Activated T-helper 1 cell treated with anti-CD3 and anti-CD28 coated beads, Interleukin-12 subunit alpha, Interleukin-12 subunit beta, Interleukin-2, Interleukin-4 antibody, amounts not matched to agents 30 ng/mL and 10 ng/mL and 1 ng/mL, durations not matched to agents 14 hours and 24 hours and 36 hours (primary cell): ENCODE data around the gene TOMM6. TPM values are rescaled to one million over a fixed set of nuclear protein-coding genes. Genes with fewer than 3 reads are reported as not detected.

Source experiments
- DNase-seq: peaks from one replicate; pipeline ENCODE4 v3.0.0; 2021; ENCODE audit warnings: low spot score
- H3K27ac Mint-ChIP-seq: one replicate; pipeline ENCODE4 v1.8.0; 2021; ENCODE audit warnings: mild to moderate bottlenecking, mixed read lengths
- H3K27me3 Mint-ChIP-seq: one replicate; pipeline ENCODE4 v1.8.0; 2022; ENCODE audit warnings: mild to moderate bottlenecking, moderate library complexity, mixed read lengths; ENCODE audit not compliant: insufficient read depth
- H3K36me3 Mint-ChIP-seq: one replicate; pipeline ENCODE4 v1.8.0; 2021; ENCODE audit warnings: low read depth, mixed read lengths
- H3K4me1 Mint-ChIP-seq: one replicate; pipeline ENCODE4 v1.8.0; 2021; ENCODE audit warnings: low read depth, mixed read lengths
- H3K4me3 Mint-ChIP-seq: one replicate; pipeline ENCODE4 v1.8.0; 2021; ENCODE audit warnings: mild to moderate bottlenecking, moderate library complexity, mixed read lengths
- H3K9me3 Mint-ChIP-seq: one replicate; pipeline ENCODE4 v1.8.0; 2021; ENCODE audit warnings: mixed read lengths
- intact Hi-C: fragments of 100-400 bp; cut with micrococcal nuclease; formaldehyde crosslinking; loops from one replicate; pipeline ENCODE4 v1.15.1; 2024
- total RNA-seq: library from RNA; stranded (reverse); gene quantifications from 2 replicates; pipeline ENCODE4 v1.2.3, GENCODE V29; 2022

The TOMM6 gene
- total RNA-seq, 1 donor from 2014 or later: 338 TPM

DNA sequence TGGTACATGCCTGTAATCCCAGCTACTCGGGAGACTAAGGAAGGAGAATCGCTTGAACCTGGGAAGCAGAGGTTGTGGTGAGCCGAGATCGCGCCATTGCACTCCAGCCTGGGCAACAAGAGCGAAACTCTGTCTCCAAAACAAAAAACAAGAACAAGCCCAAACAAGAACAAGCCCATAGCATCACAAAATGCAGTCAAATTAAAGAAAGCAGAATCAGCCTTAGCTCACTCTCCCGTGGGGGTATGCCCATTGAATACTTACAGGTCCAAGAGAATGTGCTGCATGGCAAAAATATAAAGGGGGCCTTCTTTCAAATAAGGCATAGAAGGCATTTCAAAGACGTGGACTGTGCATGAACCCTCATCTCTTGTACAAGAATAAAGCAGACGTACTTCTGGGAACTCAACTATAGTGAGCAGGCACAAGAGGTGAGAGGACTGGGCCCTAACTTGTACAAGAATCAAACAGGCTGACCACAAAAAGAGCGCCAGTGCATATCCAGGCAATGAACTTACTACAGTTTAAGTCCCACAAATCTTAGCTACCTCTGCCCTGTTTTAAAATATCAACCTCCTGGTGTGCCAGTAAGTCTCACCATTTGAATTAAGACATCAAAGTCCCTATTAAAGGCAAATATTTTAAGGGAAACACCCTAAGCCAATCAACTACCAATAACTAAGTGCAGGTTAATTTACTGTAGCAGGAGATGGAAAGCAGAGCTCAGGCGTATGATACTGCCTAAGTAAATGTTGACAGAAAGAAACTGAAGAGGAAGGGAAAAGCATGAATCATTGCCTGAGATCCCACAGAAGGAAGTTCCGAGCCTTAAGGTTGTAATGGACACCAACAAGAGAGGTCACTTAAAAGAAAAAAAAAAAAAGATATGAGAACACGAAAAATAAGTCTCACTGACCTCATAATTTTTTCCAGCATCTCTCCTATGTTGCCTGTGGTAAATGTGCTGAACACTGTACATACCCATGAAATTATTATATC is 37.4 kb downstream of the TOMM6 start:
- Mint-ChIP-seq H3K9me3 (no peaks in the 10 kb centered on the region), H3K36me3 (no peaks in the 10 kb centered on the region), H3K4me3 (no peak overlapping the region), H3K27me3 (no peaks in the 10 kb centered on the region), H3K27ac (no peak overlapping the region), H3K4me1 (no peaks in the 10 kb centered on the region)
- no peak for DNase-seq
- intact Hi-C loops: no loop called here

DNA sequence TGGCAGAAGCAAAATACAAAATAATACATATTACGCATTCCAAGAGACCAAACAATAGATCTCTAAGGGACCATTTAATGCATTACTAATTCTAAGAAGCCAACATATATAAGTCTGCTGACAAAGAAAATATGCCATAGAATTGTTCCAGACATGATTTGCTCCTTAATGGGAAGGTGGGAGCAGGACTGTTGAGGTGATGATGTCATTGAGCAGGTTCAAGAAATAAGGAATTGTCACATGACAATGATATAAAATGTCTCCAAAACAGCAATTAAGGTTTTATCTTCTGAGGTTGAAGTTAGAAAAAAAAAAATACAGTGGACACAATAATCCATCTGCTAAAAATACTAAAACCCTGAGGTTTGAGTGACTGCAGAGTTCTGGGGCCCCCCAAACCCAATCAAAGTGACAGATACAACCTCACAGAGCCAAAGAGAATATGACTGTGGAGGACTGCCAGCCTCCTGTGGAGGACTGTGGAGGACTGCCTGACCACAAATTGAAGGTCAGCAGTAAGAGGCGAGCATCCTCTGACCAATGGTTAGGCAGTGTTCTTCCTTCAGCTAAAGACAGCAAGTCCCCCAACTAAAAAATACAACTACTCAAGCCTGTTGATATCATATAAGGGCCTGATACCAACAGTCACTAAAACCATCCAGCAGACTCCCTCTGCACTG is 39.0 kb downstream of the TOMM6 start:
- Mint-ChIP-seq H3K4me1 (no peaks in the 10 kb centered on the region), H3K36me3 (no peaks in the 10 kb centered on the region), H3K27me3 (no peaks in the 10 kb centered on the region), H3K27ac (no peak overlapping the region), H3K4me3 (no peak overlapping the region), H3K9me3 (no peaks in the 10 kb centered on the region)
- no peak for DNase-seq
- intact Hi-C loops: no loop called here

DNA sequence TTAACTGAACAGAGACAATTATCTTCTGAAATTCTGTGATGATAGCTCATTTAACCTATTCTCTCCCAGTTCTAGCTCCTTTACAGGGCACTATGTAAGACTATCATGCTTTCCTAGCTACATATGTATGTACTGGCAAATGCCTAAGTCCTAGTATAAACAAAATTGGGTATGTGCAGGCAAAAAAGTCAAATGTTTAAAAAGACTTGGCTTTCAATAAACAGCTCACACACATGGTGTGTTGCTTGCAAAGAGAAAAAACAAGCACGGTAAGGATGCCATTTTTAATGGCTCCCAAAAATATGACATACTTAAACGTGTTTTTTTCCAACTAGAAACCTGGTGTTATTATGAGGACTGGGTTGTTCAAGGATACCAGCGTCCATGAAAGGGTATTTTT is 44.8 kb downstream of the TOMM6 start:
- H3K9me3 Mint-ChIP-seq: no peaks in the 10 kb centered on the region

DNA sequence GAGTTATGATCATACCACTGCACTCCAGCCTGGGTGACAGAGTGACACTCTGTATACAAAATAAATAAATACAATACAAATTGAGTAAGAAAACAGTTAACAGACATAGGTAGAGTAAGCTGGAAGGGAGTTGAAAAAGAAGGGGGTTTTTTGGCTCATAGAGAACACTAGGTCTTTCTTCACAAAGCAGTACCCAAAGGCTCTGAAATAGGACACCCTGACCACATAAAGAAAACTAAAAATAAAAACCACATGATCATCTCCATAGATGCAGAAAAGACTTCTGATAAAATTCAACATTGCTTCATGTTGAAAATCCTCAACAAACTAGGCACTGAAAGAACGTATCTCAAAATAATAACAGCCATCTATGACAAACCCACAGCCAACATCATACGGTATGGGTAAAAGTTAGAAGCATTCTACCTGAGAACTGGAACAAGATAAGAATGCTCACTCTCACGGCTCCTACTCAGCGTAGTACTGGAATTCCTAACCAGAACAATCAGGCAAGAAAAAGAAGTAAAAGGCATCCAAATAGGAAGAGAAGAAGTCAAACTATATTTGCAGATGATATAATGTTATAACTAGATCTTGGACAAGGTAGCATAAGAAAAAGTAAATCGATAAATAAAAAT is 48.6 kb downstream of the TOMM6 start:
- intact Hi-C loops: no loop called here
- no peaks in the 10 kb centered on the region for H3K4me1 Mint-ChIP-seq
- H3K4me3 Mint-ChIP-seq: no peak overlapping the region
- DNase-seq: no peak
- no peaks in the 10 kb centered on the region for H3K9me3 Mint-ChIP-seq
- peaks cover 6% of the 10 kb centered on the region for H3K27me3 Mint-ChIP-seq
- H3K36me3 Mint-ChIP-seq: no peaks in the 10 kb centered on the region
- H3K27ac Mint-ChIP-seq: no peak overlapping the region

More for the DNA sequence above, 44.8 kb downstream of the TOMM6 start:
- Mint-ChIP-seq H3K36me3 (no peaks in the 10 kb centered on the region), H3K4me1 (no peaks in the 10 kb centered on the region), H3K27me3 (peaks cover 4% of the 10 kb centered on the region), H3K27ac (no peak overlapping the region), H3K4me3 (no peak overlapping the region)
- DNase-seq: no peak
- intact Hi-C loops: no loop called here

DNA sequence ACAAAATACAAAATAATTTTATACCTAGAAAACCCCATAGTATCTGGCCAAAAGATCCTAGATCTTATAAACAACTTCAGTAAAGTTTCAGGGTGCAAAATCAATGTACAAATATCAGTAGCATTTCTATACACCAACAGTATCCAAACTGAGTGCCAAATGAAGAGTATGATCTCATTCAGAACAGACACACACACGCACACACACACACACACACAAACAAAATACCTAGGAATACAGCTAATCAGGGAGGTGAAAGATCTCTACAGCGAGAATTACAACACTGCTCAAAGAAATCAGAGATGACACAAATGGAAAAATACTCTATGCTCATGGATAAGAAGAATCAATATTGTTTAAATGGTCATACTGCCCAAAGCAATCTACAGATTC is 49.2 kb downstream of the TOMM6 start:
- Mint-ChIP-seq H3K36me3 (no peaks in the 10 kb centered on the region), H3K27me3 (peaks cover 6% of the 10 kb centered on the region), H3K4me3 (no peak overlapping the region), H3K4me1 (no peaks in the 10 kb centered on the region), H3K9me3 (no peaks in the 10 kb centered on the region), H3K27ac (no peak overlapping the region)
- intact Hi-C loops: no loop called here
- no peak for DNase-seq

Other genes with a start within 250 kb of the TOMM6 start
- gene FOXP4, start 241.3 kb upstream of the TOMM6 start, total RNA-seq: 21.6 and 24.0 TPM in 2 replicates
- not detected in 2 replicates for gene MDFI, start 149.2 kb upstream of the TOMM6 start, total RNA-seq
- 15.6 and 17.2 TPM in 2 replicates for gene TFEB, start 52.1 kb upstream of the TOMM6 start, total RNA-seq
- 0.60 TPM in 1 of 2 replicates, not detected in the other for gene PGC, start 40.3 kb upstream of the TOMM6 start, total RNA-seq
- gene FRS3, start 7.8 kb upstream of the TOMM6 start, total RNA-seq: 5.2 and 5.3 TPM in 2 replicates
- gene PRICKLE4, start 6.9 kb upstream of the TOMM6 start, total RNA-seq: not detected in 2 replicates
- gene USP49, start 107.7 kb downstream of the TOMM6 start, total RNA-seq: 4.8 and 5.3 TPM in 2 replicates
- gene MED20, start 133.4 kb downstream of the TOMM6 start, total RNA-seq: 19.0 and 23.8 TPM in 2 replicates
- gene BYSL, start 133.8 kb downstream of the TOMM6 start, total RNA-seq: 82.9 and 88.5 TPM in 2 replicates
- 351 and 356 TPM in 2 replicates for gene CCND3, start 154.1 kb downstream of the TOMM6 start, total RNA-seq